Effector memory CD4-positive, alpha-beta T cell (primary cell): ENCODE measurements around the gene SGMS1.
A peak's percentile ranks its signal among the peaks of the same experiment; 100 is the strongest.

Experiments used
- DNase-seq, 3 donors: peaks; one replicate each; pipeline ENCODE4 v3.0.0-alpha.2; 2020
- H3K27ac ChIP-seq: 2 replicates; pipeline ENCODE4 v1.7.0; 2013; ENCODE audit warnings: mild to moderate bottlenecking, low read length, moderate library complexity; ENCODE audit not compliant: insufficient read depth, poor library complexity, severe bottlenecking
- H3K27me3 ChIP-seq: replicated peaks from 2 replicates; pipeline ENCODE4 v1.7.0; 2013; ENCODE audit warnings: mild to moderate bottlenecking, low read length; ENCODE audit not compliant: insufficient read depth, control insufficient read depth, poor library complexity, severe bottlenecking
- H3K36me3 ChIP-seq: 2 replicates; pipeline ENCODE4 v1.7.0; 2013; ENCODE audit warnings: mild to moderate bottlenecking, low read length, moderate library complexity; ENCODE audit not compliant: control insufficient read depth, insufficient read depth
- H3K4me1 ChIP-seq: 2 replicates; pipeline ENCODE4 v1.7.0; 2013; ENCODE audit warnings: low read length, mild to moderate bottlenecking; ENCODE audit not compliant: control insufficient read depth, insufficient read depth, poor library complexity, severe bottlenecking
- H3K4me3 ChIP-seq: 2 replicates; pipeline ENCODE4 v1.7.0; 2013; ENCODE audit warnings: low read length, low read depth, mild to moderate bottlenecking; ENCODE audit not compliant: insufficient read depth, poor library complexity, severe bottlenecking
- H3K9me3 ChIP-seq: 2 replicates; pipeline ENCODE4 v1.7.0; 2013; ENCODE audit warnings: mild to moderate bottlenecking, low read length, moderate library complexity; ENCODE audit not compliant: control insufficient read depth

The SGMS1 gene

GRCh38 chr10:50624866-50625501, 1.2 kb upstream of the SGMS1 start:
- peak overlapping the region; percentile 93 for H3K4me3 ChIP-seq
- no peaks in the 10 kb centered on the region for H3K36me3 ChIP-seq
- H3K27me3 ChIP-seq, result no peaks in the 10 kb centered on the region
- H3K9me3 ChIP-seq, result no peaks in the 10 kb centered on the region
- DNase-seq, result peak; percentile 48 to 51 (median 51)
- peaks cover 18% of the 10 kb centered on the region for H3K4me1 ChIP-seq
- H3K27ac ChIP-seq, result peak overlapping the region; percentile 97

- H3K27me3 ChIP-seq, result no peaks in the 10 kb centered on the region
- H3K36me3 ChIP-seq, result no peaks in the 10 kb centered on the region
- DNase-seq, result peak; percentile 91 to 92 (median 91)
- H3K9me3 ChIP-seq, result no peaks in the 10 kb centered on the region
- H3K27ac ChIP-seq, result peak overlapping the region; percentile 97
- H3K4me1 ChIP-seq, result peaks cover 18% of the 10 kb centered on the region
- H3K4me3 ChIP-seq, result peak overlapping the region; percentile 93
Observed at GRCh38 chr10:50624413-50624865, 683 bp upstream of the SGMS1 start.

GRCh38 chr10:50622706-50623662, 772 bp downstream of the SGMS1 start:
- Histone ChIP-seq H3K4me1 (peaks cover 20% of the 10 kb centered on the region), H3K9me3 (no peaks in the 10 kb centered on the region), H3K27me3 (no peaks in the 10 kb centered on the region), H3K36me3 (no peaks in the 10 kb centered on the region), H3K27ac (peak overlapping the region; percentile 97), H3K4me3 (peak overlapping the region; percentile 93)
- peak; percentile 28 to 51 (median 36) for DNase-seq

- Histone ChIP-seq H3K4me3 (peak overlapping the region; percentile 93), H3K4me1 (peaks cover 21% of the 10 kb centered on the region), H3K9me3 (no peaks in the 10 kb centered on the region), H3K27me3 (no peaks in the 10 kb centered on the region), H3K36me3 (no peaks in the 10 kb centered on the region), H3K27ac (peak overlapping the region; percentile 97)
- DNase-seq, result peak; percentile 47 to 59 (median 57)
Observed at GRCh38 chr10:50621968-50622705, 1.6 kb downstream of the SGMS1 start.

GRCh38 chr10:50620899-50621298, 2.9 kb downstream of the SGMS1 start:
- no peaks in the 10 kb centered on the region for H3K9me3 ChIP-seq
- H3K4me1 ChIP-seq, result peaks cover 21% of the 10 kb centered on the region
- H3K27ac ChIP-seq, result peak overlapping the region; percentile 97

GRCh38 chr10:50619882-50620281, 3.9 kb downstream of the SGMS1 start:
- Histone ChIP-seq H3K27ac (no peak overlapping the region), H3K36me3 (no peaks in the 10 kb centered on the region), H3K9me3 (no peaks in the 10 kb centered on the region), H3K27me3 (no peaks in the 10 kb centered on the region), H3K4me3 (no peak overlapping the region), H3K4me1 (peaks cover 15% of the 10 kb centered on the region)
- no peak for DNase-seq

More at GRCh38 chr10:50620899-50621298, 2.9 kb downstream of the SGMS1 start:
- H3K27me3 ChIP-seq, result no peaks in the 10 kb centered on the region
- H3K4me3 ChIP-seq, result no peak overlapping the region
- DNase-seq, result no peak
- no peaks in the 10 kb centered on the region for H3K36me3 ChIP-seq

- DNase-seq, result no peak
Observed at GRCh38 chr10:50619166-50619565, 4.6 kb downstream of the SGMS1 start.

GRCh38 chr10:50618624-50619023, 5.1 kb downstream of the SGMS1 start:
- Histone ChIP-seq H3K4me3 (no peak overlapping the region), H3K27ac (no peak overlapping the region), H3K36me3 (no peaks in the 10 kb centered on the region), H3K4me1 (peaks cover 15% of the 10 kb centered on the region), H3K27me3 (no peaks in the 10 kb centered on the region), H3K9me3 (no peaks in the 10 kb centered on the region)
- DNase-seq, result no peak

More at GRCh38 chr10:50619166-50619565, 4.6 kb downstream of the SGMS1 start:
- no peak overlapping the region for H3K4me3 ChIP-seq
- H3K4me1 ChIP-seq, result peaks cover 15% of the 10 kb centered on the region
- no peaks in the 10 kb centered on the region for H3K27me3 ChIP-seq
- H3K27ac ChIP-seq, result no peak overlapping the region
- H3K36me3 ChIP-seq, result no peaks in the 10 kb centered on the region
- H3K9me3 ChIP-seq, result no peaks in the 10 kb centered on the region

GRCh38 chr10:50615658-50616057, 8.1 kb downstream of the SGMS1 start:
- Histone ChIP-seq H3K27me3 (no peaks in the 10 kb centered on the region), H3K27ac (no peak overlapping the region), H3K4me3 (no peak overlapping the region), H3K4me1 (peaks cover 3% of the 10 kb centered on the region), H3K36me3 (no peaks in the 10 kb centered on the region), H3K9me3 (no peaks in the 10 kb centered on the region)
- no peak for DNase-seq
